Kidney epithelial cell (primary cell): ENCODE results near the gene ITM2B. TPM values are rescaled to one million over a fixed set of nuclear protein-coding genes. Genes with fewer than 3 reads are reported as not detected.

Experiments
- DNase-seq: peaks from one replicate; pipeline ENCODE4 v3.0.0-alpha.2; 2010; ENCODE audit warnings: low read depth
- H3K27me3 ChIP-seq: 2 replicates; pipeline ENCODE4 v1.6.0; 2011; ENCODE audit warnings: low read length; ENCODE audit not compliant: control insufficient read depth, insufficient read depth
- H3K36me3 ChIP-seq: 2 replicates; pipeline ENCODE4 v1.5.1; 2011; ENCODE audit warnings: low read length; ENCODE audit not compliant: control insufficient read depth, insufficient read depth
- H3K4me3 ChIP-seq: 2 replicates; pipeline ENCODE4 v1.5.1; 2011; ENCODE audit warnings: low read depth, mild to moderate bottlenecking, control low read depth, low read length
- CTCF ChIP-seq: IDR thresholded peaks from 2 replicates; pipeline ENCODE4 v1.5.1; 2011; ENCODE audit warnings: mild to moderate bottlenecking, moderate library complexity, low read length, control low read depth, inconsistent platforms; ENCODE audit not compliant: insufficient read depth, poor library complexity, severe bottlenecking
- total RNA-seq: library from RNA; depleted of rRNA; stranded (reverse); fragments of >200 nt; gene quantifications from 2 replicates; pipeline ENCODE4 v1.2.3, GENCODE V29; 2015

ITM2B gene
- total RNA-seq, 1 donor from 2014 or later: 246 TPM

- no peak for DNase-seq
- H3K36me3 ChIP-seq: no peaks in the 10 kb centered on the region
- no peak overlapping the region for H3K4me3 ChIP-seq
- no peak for TF ChIP-seq CTCF
- no peaks in the 10 kb centered on the region for H3K27me3 ChIP-seq
Observed at GRCh38 chr13:48249018-48249417, 16.0 kb downstream of the ITM2B start.

DNA sequence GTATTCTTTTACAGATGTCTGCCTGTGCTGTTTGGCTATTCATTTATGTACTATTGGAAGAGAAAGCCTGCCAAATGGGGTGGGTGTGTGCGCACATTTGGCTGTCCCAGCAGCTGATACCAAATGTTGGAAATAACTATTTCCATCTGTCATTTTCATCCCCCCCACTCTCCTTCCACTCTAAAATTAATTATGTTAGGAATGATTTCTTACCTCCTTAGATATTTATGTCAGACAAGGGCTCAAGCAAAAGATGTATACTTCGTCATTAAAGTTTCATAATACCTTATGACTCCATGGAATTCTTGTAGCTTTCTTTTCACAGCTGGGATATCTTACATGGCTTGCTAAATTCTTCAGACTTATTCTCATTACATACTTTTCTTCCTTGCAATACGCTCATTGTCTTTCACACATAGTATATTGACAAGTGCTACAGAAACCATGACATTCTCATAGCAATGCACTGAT, 18.6 kb downstream of the ITM2B start:
- no peak for DNase-seq
- TF ChIP-seq CTCF: no peak
- Histone ChIP-seq H3K36me3 (peaks cover 1% of the 10 kb centered on the region), H3K27me3 (no peaks in the 10 kb centered on the region), H3K4me3 (no peak overlapping the region)

DNA sequence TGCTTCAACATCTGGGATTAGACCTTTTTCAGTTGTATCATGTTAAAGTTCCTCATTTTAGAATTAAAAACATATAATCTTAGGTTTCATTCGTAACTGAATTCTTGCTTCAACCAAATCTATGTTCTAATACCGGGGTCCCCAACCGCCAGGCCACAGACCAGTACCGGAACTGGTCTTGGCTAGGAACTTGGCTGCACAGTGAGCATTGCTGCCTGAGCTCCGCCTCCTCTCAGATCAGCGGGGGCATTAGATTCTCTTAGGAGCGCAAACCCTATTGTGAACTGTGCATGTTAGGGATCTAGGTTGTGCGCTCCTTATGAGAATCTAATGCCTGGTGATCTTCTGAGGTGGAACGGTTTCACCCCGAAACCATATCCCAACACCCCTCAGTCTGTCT, 19.2 kb downstream of the ITM2B start:
- Histone ChIP-seq H3K4me3 (no peak overlapping the region), H3K36me3 (peaks cover 1% of the 10 kb centered on the region), H3K27me3 (no peaks in the 10 kb centered on the region)
- TF ChIP-seq CTCF: no peak
- no peak for DNase-seq

DNA sequence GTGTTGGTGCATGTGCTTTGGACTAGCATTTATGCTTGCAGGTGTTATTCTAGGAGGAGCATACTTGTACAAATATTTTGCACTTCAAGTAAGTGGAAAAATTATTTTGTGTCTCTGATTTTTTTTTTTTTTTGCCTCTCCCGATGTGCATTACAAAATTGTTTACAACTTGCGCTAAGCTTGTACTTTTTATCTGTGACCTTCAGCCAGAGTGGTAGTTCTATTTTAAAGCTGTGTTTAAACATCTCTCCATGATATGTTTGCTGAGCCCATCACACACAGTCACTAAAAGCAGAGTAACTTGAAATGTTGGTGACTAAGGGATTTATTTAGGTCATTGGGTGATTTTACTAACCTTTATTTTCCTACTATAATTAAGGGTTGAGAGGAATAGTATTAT, 20.8 kb downstream of the ITM2B start:
- Histone ChIP-seq H3K27me3 (no peaks in the 10 kb centered on the region), H3K4me3 (no peak overlapping the region), H3K36me3 (peaks cover 3% of the 10 kb centered on the region)
- no peak for DNase-seq
- TF ChIP-seq CTCF: no peak

- no peak for TF ChIP-seq CTCF
- DNase-seq: no peak
- Histone ChIP-seq H3K27me3 (no peaks in the 10 kb centered on the region), H3K4me3 (no peak overlapping the region), H3K36me3 (peaks cover 3% of the 10 kb centered on the region)
Observed at GRCh38 chr13:48255090-48255489, 22.1 kb downstream of the ITM2B start.

GRCh38 chr13:48255954-48256353, 22.9 kb downstream of the ITM2B start:
- H3K36me3 ChIP-seq: peaks cover 3% of the 10 kb centered on the region
- H3K4me3 ChIP-seq: no peak overlapping the region
- no peak for TF ChIP-seq CTCF
- no peak for DNase-seq
- H3K27me3 ChIP-seq: no peaks in the 10 kb centered on the region
